Measurements from ENCODE around the gene FBXO48. TPM values are rescaled to one million over a fixed set of nuclear protein-coding genes. Genes with fewer than 3 reads are reported as not detected.

The FBXO48 gene
- total RNA-seq, 2 experiments from 2014 or later = 1.5 to 1.7 TPM

DNA sequence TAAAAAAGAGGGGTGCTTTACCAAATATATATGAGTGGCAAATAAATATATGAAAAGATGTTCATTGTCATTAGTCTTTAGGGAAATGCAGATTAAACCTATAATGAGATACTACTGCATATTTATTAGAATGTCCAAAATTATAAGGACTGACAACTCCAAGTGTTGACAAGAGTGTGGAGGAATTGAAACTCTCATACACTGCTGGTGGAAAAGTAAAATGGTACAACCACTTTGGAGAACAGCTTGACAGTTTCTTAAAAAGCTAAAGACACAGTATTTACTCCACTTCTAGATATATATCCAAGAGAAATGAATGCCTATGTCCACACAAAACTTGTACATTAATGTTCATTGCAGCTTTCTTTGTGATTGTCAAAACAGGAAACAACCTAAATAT, 51.6 kb downstream of the FBXO48 start:
- peaks cover 4% of the 10 kb centered on the region for H3K27me3 Mint-ChIP-seq
- H3K9me3 Mint-ChIP-seq = no peaks in the 10 kb centered on the region
- H3K27ac Mint-ChIP-seq = no peak overlapping the region
- H3K36me3 Mint-ChIP-seq = no peaks in the 10 kb centered on the region
- DNase-seq = no peak
- peaks cover 11% of the 10 kb centered on the region for H3K4me1 Mint-ChIP-seq
- no peak overlapping the region for H3K4me3 Mint-ChIP-seq

DNA sequence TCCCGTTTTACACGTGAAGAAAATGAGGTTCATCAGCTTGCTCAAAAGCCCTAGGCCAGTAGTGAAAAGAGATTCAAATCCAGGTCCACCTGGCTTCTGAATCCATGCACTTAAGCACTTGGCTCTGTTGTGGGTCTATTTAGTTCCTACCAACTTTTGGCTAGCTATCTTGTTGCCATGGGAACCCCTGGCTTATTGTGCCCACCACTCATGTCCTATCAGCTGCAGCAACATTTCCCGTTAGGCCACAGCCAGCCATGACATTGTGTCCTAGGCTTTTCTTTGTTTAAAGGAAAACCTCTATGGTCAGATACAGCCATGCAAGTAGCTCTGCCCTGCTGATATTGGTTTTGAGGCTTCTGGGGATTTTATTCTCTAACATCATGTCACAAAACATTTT, 52.2 kb downstream of the FBXO48 start:
- no peak overlapping the region for H3K4me3 Mint-ChIP-seq
- no peak for DNase-seq
- H3K27me3 Mint-ChIP-seq = peaks cover 10% of the 10 kb centered on the region
- no peaks in the 10 kb centered on the region for H3K9me3 Mint-ChIP-seq
- peaks cover 11% of the 10 kb centered on the region for H3K4me1 Mint-ChIP-seq
- no peak overlapping the region for H3K27ac Mint-ChIP-seq
- no peaks in the 10 kb centered on the region for H3K36me3 Mint-ChIP-seq

DNA sequence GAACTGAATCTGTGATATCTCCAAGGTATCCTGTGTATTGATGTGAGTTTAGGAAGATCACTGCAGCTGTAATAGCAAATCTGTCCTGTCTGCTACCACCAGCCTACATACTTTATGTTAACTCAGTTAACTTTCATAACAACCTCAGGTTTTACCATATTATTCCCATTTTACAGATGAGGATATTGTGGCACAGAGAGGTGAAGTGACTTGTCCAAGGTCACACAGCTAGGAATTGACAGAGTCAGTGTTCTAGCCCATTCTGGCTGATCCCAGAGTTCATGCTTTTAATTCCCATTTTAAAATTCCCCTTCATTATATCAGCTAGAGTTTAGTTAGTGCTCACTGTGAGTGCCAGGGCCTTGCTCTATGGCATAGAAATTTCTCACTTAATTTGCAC, 52.6 kb downstream of the FBXO48 start:
- peaks cover 10% of the 10 kb centered on the region for H3K27me3 Mint-ChIP-seq
- H3K36me3 Mint-ChIP-seq = no peaks in the 10 kb centered on the region
- H3K27ac Mint-ChIP-seq = no peak overlapping the region
- DNase-seq = no peak
- no peak overlapping the region for H3K4me3 Mint-ChIP-seq
- H3K4me1 Mint-ChIP-seq = peaks cover 11% of the 10 kb centered on the region
- no peaks in the 10 kb centered on the region for H3K9me3 Mint-ChIP-seq

DNA sequence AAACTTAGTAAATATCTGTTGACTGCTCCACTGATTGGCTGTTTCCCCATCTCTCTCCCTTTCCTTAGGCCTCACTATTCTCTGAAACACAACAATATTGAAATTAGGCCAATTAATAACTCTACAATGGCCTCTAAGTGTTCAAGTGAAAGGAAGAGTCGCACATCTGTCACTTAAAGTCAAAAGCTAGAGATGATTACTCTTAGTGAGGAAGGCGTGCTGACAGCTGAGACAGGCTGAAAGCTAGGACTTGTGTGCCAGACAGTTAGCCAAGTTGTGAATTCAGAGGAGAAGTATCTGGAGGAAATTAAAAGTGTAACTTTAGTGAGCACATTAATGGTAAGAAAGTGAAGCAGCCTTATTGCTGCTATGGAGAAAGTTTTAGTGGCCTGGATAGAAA, 53.6 kb downstream of the FBXO48 start:
- Mint-ChIP-seq H3K27me3 (peaks cover 10% of the 10 kb centered on the region), H3K4me1 (peaks cover 11% of the 10 kb centered on the region), H3K9me3 (no peaks in the 10 kb centered on the region), H3K36me3 (no peaks in the 10 kb centered on the region), H3K4me3 (no peak overlapping the region), H3K27ac (no peak overlapping the region)
- no peak for DNase-seq

DNA sequence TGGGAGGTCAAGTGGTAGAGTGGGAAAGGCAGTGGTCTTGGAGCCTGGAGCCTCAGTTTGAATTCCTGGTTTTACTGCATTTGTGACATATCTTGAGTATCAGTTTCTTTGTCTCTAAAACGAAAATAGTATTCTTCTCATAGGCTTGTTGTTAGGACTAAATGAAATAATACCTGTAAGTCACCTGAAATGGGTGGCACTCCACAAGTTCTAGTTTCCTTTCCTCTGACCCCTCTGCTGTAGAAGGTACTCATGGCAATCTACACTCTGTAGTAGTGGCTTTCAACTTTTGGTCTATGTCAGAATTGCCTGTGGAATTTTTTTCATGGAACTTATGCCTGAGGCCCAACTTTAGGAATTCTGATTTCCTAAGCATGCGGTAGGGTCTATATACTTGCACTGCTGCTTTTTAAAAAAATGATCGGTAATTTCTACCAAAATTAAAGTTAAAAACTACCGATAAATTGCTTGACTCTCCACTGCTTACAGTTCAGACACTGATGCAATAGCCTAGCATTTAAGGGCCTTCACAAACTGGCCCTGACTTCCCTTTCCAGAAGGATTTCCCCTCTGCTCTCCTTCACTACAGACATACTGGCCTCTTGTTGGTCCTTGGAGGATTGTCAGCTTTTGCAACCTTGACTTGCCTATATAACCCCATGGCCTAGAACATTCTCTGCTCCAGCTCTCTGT, 54.8 kb downstream of the FBXO48 start:
- no peak overlapping the region for H3K27ac Mint-ChIP-seq

DNA sequence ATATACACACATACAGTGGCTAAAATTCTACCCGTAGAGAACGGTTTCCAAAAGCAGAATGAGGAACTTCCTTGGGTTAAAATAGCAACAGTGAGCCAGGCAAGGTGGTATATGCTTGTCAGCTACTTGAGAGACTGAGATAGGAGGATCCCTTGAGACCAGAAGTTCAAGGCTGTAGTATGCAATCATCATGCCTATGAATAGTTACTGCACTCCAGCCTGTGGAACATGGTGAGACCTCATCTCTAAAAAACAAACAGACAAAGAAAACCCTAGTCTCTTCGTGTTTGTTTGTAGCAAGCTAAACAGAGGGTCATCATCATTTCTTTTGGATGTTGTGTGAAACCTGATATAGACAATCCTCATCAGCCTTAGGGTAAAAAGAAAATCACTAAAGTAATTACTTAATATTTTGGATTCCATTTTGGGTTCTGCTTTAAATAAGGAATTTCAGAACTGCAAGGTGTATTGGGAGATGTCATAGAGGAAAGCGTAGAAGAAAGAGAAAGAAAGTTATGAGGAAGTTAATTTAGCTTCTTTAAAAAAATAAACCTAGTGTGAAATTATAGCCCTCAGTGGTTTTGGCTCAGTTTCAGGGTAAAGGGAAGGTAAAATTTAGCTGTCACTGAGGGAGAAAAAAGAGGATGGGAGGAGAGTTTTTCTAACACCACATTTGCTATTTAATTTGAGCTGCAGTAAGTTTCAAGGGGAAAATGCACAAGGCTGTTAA, 55.5 kb downstream of the FBXO48 start:
- Mint-ChIP-seq H3K36me3 (peaks cover 4% of the 10 kb centered on the region), H3K27me3 (peaks cover 13% of the 10 kb centered on the region), H3K9me3 (peaks cover 11% of the 10 kb centered on the region), H3K27ac (no peak overlapping the region), H3K4me3 (no peak overlapping the region), H3K4me1 (peaks cover 8% of the 10 kb centered on the region)
- no peak for DNase-seq

More for the DNA sequence above, 54.8 kb downstream of the FBXO48 start:
- peaks cover 8% of the 10 kb centered on the region for H3K4me1 Mint-ChIP-seq
- H3K4me3 Mint-ChIP-seq = no peak overlapping the region
- peaks cover 15% of the 10 kb centered on the region for H3K27me3 Mint-ChIP-seq
- H3K9me3 Mint-ChIP-seq = peaks cover 11% of the 10 kb centered on the region
- peaks cover 4% of the 10 kb centered on the region for H3K36me3 Mint-ChIP-seq
- no peak for DNase-seq

Other genes with a start within 250 kb of the FBXO48 start
- 10 to 100 TPM; 80.8 to 93.2 TPM for gene PPP3R1, start 214.8 kb downstream of the FBXO48 start, total RNA-seq
- gene CNRIP1, start 147.3 kb downstream of the FBXO48 start, total RNA-seq = not detected
- gene PLEK, start 102.0 kb downstream of the FBXO48 start, total RNA-seq = 1 to 10 TPM; 2.2 to 2.3 TPM
- 1 to 10 TPM; 2.4 to 2.7 TPM for gene APLF, start 291 bp upstream of the FBXO48 start, total RNA-seq
- under 1 TPM; 0.52 to 0.60 TPM for gene PROKR1, start 176.3 kb upstream of the FBXO48 start, total RNA-seq